Esophagus squamous epithelium (tissue), 5 donors: Measurements from ENCODE around the gene SFXN5. TPM values are rescaled to one million over a fixed set of nuclear protein-coding genes. Genes with fewer than 3 reads are reported as not detected.

Source experiments
- DNase-seq: peaks from one replicate; lab custom pipeline; 2025; lab: John Stamatoyannopoulos, UW
- H3K27ac ChIP-seq, 4 donors: fragments of 200-600 bp; sonication (generic); one replicate each; pipeline ENCODE4 v1.5.1; 2016 to 2019; ENCODE audit warnings: mild to moderate bottlenecking in 1 of 4
- H3K27me3 ChIP-seq, 4 donors: fragments of 200-600 bp; sonication (generic); 1 replicate in 3 of 4; 2 replicates in 1 of 4; pipeline versions ENCODE4 v1.5.1 to v1.6.0; 2017 to 2021; ENCODE audit warnings: antibody characterized with exemption in 1 of 4
- H3K36me3 ChIP-seq, 3 donors: fragments of 200-600 bp; sonication (generic); one replicate each; pipeline ENCODE4 v1.5.1; 2016 to 2019
- H3K4me1 ChIP-seq, 3 donors: fragments of 200-600 bp; sonication (generic); one replicate each; pipeline ENCODE4 v1.5.1; 2017 to 2019
- H3K4me3 ChIP-seq, 4 donors: fragments of 200-600 bp; sonication (generic); 1 replicate in 3 of 4; 2 replicates in 1 of 4; pipeline ENCODE4 v1.5.1; 2016 to 2019; ENCODE audit warnings: mild to moderate bottlenecking in 2 of 4, moderate library complexity in 1 of 4
- H3K9me3 ChIP-seq, 3 donors: fragments of 200-600 bp; sonication (generic); one replicate each; pipeline ENCODE4 v1.5.1; 2016 to 2019
- POLR2A ChIP-seq, 4 donors: fragments of 450-650 bp; IDR thresholded peaks; one replicate each; pipeline ENCODE4 v1.6.1; 2017; ENCODE audit warnings: antibody characterized with exemption in 4 of 4, mild to moderate bottlenecking in 4 of 4, moderate library complexity in 3 of 4
- WGBS, 2 donors: methylation state at CpG; one replicate each; pipeline ENCODE4 v1.1.5; 2018; 5-methylcytosine and 5-hydroxymethylcytosine counted together
- intact Hi-C: fragments of 100-400 bp; cut with DNase I; formaldehyde crosslinking; loops from one replicate; pipeline ENCODE4 v1.15.0; 2022
- total RNA-seq, 4 donors: library from RNA; depleted of rRNA; stranded (reverse); fragments of >200 nt; gene quantifications; one replicate each; pipeline ENCODE4 v1.1.0, GENCODE V29; 2016
- TF ChIP-seq, protein P1 (sequence below), 6 experiments: fragments of 450-650 bp in 4 of 6; fragments of 200-600 bp in 2 of 6; sonication (generic) in 2 of 6; IDR thresholded peaks; one replicate each; pipeline ENCODE4 v1.5.1; 2016 to 2019; ENCODE audit warnings: antibody characterized with exemption in 6 of 6, mild to moderate bottlenecking in 4 of 6, moderate library complexity in 4 of 6
- donor health status: DM: yes; HTN: yes; CAD: no.

SFXN5 gene
- total RNA-seq, 4 donors from 2014 or later, result 4.2 to 16.4 (median 12.7) TPM

DNA sequence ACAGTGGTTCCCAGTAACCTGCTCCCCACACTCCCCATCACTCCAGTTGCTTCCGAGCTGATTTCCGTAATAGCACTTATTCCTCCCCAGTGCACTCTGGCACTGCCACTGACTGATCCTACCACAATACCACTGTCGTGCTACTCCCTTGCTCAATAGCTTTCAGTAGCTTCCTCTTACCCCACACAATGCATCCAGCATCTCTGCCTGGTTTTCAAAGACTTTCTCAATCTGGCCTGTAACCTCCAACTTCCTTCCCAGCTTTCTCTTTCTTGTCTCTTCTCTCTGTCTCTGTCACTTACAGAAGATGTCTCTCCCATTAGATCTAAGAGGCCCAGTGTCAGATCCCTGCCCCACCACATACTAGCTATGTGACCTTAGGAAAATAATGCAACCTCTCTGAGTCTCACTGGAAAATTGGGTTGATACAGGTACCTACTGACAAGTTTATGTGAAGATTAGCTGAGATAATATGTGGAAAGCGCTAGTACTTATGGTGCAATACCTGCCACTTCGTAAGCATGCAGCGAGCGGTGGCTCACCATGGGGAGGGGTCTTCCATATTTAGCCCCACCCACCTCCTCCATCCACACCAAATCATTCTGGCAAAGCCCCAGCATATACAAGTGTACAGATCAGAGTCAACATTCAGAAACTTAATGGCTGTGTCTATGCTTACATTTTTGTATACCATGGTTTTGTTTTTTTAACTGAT lies 36.7 kb downstream of the SFXN5 start:
- H3K27ac ChIP-seq, result no peak overlapping the region
- H3K27me3 ChIP-seq, result no peaks in the 10 kb centered on the region
- WGBS, 2 donors, result 91 to 93% methylated on average over 7 of the region's 7 CpGs
- H3K36me3 ChIP-seq, result peaks cover 0 to 10% (median 0%) of the 10 kb centered on the region in 3 donors
- H3K4me3 ChIP-seq, result no peak overlapping the region
- no peaks in the 10 kb centered on the region for H3K9me3 ChIP-seq
- no peak for DNase-seq
- intact Hi-C loops, result no loop called here
- TF ChIP-seq, protein P1, sequence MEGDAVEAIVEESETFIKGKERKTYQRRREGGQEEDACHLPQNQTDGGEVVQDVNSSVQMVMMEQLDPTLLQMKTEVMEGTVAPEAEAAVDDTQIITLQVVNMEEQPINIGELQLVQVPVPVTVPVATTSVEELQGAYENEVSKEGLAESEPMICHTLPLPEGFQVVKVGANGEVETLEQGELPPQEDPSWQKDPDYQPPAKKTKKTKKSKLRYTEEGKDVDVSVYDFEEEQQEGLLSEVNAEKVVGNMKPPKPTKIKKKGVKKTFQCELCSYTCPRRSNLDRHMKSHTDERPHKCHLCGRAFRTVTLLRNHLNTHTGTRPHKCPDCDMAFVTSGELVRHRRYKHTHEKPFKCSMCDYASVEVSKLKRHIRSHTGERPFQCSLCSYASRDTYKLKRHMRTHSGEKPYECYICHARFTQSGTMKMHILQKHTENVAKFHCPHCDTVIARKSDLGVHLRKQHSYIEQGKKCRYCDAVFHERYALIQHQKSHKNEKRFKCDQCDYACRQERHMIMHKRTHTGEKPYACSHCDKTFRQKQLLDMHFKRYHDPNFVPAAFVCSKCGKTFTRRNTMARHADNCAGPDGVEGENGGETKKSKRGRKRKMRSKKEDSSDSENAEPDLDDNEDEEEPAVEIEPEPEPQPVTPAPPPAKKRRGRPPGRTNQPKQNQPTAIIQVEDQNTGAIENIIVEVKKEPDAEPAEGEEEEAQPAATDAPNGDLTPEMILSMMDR (IDR thresholded peaks at IDR 0.05), result no peak
- TF ChIP-seq POLR2A (IDR thresholded peaks at IDR 0.05), result no peak
- H3K4me1 ChIP-seq, result no peaks in the 10 kb centered on the region

GRCh38 chr2:73033766-73034381 lies 37.6 kb downstream of the SFXN5 start:
- no peaks in the 10 kb centered on the region for H3K9me3 ChIP-seq
- DNase-seq, result no peak
- intact Hi-C loops, result no loop called here
- H3K4me3 ChIP-seq, result no peak overlapping the region
- H3K27ac ChIP-seq, result no peak overlapping the region
- TF ChIP-seq, protein P1 (IDR thresholded peaks at IDR 0.05), result no peak
- TF ChIP-seq POLR2A (IDR thresholded peaks at IDR 0.05), result no peak
- H3K27me3 ChIP-seq, result no peaks in the 10 kb centered on the region
- 85 to 86% methylated on average over 5 of the region's 5 CpGs for WGBS, 2 donors
- H3K4me1 ChIP-seq, result no peaks in the 10 kb centered on the region
- peaks cover 0 to 2% (median 0%) of the 10 kb centered on the region in 3 donors for H3K36me3 ChIP-seq

DNA sequence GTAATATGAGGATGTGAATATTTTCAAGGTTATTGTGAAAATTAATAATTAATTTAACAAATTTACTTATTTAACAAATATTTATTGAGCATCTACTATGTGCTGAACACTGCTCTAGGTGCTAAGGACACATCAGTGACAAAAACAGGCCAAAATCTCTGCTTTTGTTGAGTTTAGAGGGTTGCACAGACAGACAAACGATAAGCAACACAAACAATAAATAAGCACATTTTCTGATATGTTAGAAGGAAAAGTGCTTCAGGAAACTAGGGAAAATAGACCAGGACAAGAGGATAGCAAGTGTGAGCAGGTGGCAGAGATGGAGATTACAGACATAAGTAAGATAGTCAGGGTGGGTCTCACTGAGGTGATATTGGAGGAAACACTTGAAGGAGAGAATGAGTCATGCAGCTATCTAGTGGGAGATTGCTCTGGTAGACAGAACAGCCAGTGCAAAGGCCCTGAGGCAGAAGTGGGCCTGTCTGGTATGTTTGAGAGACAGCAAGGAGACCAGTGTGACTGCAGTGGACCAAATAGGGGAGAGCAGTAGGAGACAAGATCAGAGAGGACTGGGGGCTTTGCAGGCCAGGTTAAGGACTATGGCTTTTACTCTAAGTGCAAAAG lies 38.3 kb downstream of the SFXN5 start:
- DNase-seq, result no peak
- intact Hi-C loops, result no loop called here
- no peaks in the 10 kb centered on the region for H3K4me1 ChIP-seq
- H3K27me3 ChIP-seq, result no peaks in the 10 kb centered on the region
- no peaks in the 10 kb centered on the region for H3K9me3 ChIP-seq
- no peak overlapping the region for H3K27ac ChIP-seq
- peaks cover 0 to 1% (median 0%) of the 10 kb centered on the region in 3 donors for H3K36me3 ChIP-seq
- TF ChIP-seq, protein P1 (IDR thresholded peaks at IDR 0.05), result no peak
- no peak for TF ChIP-seq POLR2A (IDR thresholded peaks at IDR 0.05)
- H3K4me3 ChIP-seq, result no peak overlapping the region
- 80 to 93% methylated on average over 1 of the region's 1 CpG for WGBS, 2 donors

DNA sequence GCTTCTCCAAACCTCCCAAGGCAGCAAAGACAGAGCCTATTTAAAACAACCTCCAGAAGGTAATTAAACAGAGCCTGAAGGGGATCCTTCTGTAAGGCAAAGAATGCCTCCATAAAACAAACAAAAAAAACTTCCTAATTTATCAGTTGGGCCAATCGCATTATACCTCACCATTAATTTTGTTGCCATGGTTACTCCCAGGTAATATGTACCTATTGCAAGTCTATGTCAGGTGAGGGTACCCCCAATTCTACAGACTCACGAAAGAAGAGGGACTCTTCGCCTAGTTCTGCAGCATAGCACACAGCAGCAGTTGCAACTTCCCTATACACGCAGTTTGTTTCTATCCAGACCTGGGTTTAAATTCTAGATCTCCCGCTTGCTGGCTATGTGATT lies 38.8 kb downstream of the SFXN5 start:
- no peak for DNase-seq
- no peak for TF ChIP-seq POLR2A (IDR thresholded peaks at IDR 0.05)
- TF ChIP-seq, protein P1 (IDR thresholded peaks at IDR 0.05), result no peak
- Histone ChIP-seq H3K4me3 (no peak overlapping the region), H3K27ac (no peak overlapping the region), H3K4me1 (no peaks in the 10 kb centered on the region), H3K36me3 (peaks cover 0 to 7% (median 0%) of the 10 kb centered on the region in 3 donors), H3K9me3 (no peaks in the 10 kb centered on the region), H3K27me3 (no peaks in the 10 kb centered on the region)
- WGBS, 2 donors, result 90% methylated on average over 5 of the region's 5 CpGs
- intact Hi-C loops, result no loop called here
